Amniotic epithelial cell (primary cell): Measurements from ENCODE around the gene MCRIP1.

Experiments
- DNase-seq: peaks from one replicate; pipeline ENCODE4 v3.0.0-alpha.2; 2010; ENCODE audit warnings: low read depth

The MCRIP1 gene

GRCh38 chr17:81803728-81804558 is 29.1 kb downstream of the MCRIP1 start, which contains the start of gene GCGR:
Gene GCGR (plus strand): TSS chr17:81804150. CDS start chr17:81809019, 4,869 bp downstream.
- no peak for DNase-seq

DNA sequence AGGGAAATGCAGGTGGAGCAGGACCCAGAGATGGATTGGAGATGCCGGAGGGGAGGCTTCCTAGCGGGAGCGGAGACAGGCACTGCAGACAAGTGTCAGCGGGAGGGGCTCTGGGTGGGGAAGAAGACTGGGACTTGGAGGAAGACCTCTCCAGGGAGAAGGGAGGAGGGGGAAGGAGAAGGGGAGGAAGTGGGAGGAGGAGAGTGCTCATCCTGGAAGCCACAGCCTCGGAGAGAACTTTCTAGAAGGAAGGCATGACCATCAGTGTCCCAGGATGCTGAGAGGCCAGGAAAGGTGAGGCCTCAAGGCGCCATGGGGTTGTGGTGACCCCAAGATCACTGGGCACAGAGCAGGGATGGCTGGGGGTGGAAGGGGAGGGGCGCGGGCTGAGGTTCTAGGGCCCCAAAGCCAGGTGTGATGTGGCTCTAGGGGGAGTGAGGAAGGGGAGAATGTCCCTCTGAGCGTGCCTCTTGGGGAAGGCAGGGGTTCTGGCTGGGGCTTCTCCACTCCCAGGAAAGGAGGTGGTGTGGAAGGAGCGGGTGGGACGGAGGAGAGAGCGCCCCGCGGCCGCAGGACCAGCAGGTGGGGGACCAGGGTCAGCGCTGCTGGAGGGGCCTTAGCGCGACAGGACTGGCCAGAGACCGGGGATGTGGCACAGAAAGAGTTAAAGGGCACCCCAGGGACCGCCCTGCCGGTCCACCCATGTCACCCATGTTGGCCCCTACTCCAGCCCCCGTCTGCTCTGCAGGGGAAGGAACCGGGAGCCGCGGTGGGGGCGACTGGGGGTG is 30.0 kb downstream of the MCRIP1 start:
- no peak for DNase-seq

GRCh38 chr17:81802048-81802758 is 30.9 kb downstream of the MCRIP1 start:
- DNase-seq = no peak

GRCh38 chr17:81801327-81801726 is 31.8 kb downstream of the MCRIP1 start:
- no peak for DNase-seq

DNA sequence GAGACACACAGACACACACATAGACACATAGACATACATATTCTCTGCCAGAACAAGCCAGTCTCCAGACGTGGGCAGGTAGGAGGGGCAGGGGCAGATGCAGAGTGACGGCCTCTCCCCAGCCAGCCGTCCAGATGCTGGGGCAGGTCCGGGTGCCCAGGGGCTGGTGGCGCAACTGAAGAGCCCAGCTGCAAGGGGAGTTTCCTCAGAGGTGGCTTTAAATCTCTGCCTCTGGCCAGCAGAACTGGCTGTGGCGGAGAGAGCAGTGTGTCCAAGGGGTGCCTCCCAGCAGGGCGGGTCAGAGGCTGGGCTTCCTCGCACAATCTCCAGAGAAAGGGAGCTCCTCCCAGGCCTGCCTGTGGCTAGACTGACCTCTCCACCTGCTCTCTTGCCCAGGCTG is 38.6 kb downstream of the MCRIP1 start:
- peak; percentile 33 for DNase-seq

GRCh38 chr17:81794074-81794476 is 39.0 kb downstream of the MCRIP1 start:
- no peak for DNase-seq

DNA sequence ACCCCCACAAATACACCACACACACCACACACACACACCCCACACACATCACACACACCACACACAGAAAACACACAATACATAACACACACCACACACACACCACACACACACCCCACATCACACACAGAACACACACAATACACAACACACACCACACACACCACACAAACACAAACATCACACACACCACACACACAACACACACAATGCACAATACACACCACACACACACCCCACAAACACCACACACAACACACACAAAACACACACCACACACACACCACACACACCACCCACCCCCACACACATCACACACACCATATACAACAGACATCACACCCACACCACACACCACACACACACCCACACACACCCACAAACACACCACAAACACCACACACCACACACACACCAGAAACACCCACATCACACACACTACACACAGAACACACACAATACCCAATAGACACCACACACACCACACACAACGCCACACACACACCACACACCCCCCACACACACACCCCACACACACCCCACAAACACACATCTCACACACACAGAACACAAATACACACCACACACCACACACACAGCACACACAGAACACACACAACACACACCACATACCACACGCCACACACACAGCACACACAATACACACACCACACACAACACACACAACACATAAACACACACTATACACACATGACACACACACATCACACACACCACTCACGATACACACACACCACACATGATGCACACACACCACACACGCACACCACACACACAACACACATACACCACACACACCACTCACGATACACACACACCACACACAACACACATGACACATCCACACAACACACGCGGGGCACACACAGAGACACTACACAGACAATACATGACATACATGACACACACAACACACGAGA is 40.1 kb downstream of the MCRIP1 start:
- no peak for DNase-seq
